ENCODE data around the gene RCAN1.

Gene RCAN1

DNA sequence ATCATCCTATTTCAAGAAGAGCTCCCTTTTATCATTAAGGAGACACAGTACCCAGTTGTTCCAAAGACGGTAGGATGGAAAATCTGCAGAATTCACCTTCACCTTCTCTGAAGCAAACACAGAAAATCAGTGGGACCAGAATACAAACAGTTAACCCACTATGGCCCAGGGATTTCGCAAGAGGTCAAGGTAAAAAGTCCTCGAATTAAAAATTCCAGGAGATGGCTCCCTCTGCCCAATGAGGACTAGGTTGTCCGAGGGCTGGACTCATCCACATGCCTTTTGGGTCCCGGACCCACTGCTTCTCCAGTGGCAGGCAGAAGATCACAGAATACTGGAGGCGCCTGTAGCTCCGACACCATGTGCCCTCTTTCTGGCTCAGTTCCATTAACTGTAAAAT, 42.9 kb downstream of the RCAN1 start:
- no peak for TF ChIP-seq RAD21 (IDR thresholded peaks at IDR 0.05; ENCODE audit: low read depth)
- TF ChIP-seq, protein P1, sequence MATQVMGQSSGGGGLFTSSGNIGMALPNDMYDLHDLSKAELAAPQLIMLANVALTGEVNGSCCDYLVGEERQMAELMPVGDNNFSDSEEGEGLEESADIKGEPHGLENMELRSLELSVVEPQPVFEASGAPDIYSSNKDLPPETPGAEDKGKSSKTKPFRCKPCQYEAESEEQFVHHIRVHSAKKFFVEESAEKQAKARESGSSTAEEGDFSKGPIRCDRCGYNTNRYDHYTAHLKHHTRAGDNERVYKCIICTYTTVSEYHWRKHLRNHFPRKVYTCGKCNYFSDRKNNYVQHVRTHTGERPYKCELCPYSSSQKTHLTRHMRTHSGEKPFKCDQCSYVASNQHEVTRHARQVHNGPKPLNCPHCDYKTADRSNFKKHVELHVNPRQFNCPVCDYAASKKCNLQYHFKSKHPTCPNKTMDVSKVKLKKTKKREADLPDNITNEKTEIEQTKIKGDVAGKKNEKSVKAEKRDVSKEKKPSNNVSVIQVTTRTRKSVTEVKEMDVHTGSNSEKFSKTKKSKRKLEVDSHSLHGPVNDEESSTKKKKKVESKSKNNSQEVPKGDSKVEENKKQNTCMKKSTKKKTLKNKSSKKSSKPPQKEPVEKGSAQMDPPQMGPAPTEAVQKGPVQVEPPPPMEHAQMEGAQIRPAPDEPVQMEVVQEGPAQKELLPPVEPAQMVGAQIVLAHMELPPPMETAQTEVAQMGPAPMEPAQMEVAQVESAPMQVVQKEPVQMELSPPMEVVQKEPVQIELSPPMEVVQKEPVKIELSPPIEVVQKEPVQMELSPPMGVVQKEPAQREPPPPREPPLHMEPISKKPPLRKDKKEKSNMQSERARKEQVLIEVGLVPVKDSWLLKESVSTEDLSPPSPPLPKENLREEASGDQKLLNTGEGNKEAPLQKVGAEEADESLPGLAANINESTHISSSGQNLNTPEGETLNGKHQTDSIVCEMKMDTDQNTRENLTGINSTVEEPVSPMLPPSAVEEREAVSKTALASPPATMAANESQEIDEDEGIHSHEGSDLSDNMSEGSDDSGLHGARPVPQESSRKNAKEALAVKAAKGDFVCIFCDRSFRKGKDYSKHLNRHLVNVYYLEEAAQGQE (IDR thresholded peaks at IDR 0.05; ENCODE audit: low read depth), result no peak
- TF ChIP-seq EP300 (IDR thresholded peaks at IDR 0.05; ENCODE audit: borderline replicate concordance), result no peak
- peak; percentile 57; the same call in 1 of the 2 replicates for TF ChIP-seq CEBPB (IDR thresholded peaks at IDR 0.05)

DNA sequence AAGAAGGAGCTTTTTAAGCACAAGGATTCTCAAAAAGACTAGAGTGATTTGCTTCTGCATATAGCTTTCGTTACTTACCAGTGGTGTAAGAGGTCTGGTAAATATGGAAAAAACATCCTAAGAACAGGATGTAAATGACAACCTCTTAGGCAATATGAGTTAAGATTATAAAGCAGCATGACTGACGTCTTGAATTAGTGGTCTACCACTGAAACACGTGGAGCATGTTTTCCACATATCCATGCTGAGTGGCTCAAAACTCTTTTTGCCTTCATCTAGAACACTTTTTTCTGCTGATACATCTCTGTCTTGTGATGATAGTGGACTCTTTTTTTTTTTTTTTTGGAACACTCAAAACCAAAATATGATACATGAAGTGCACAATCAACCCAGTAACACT, 44.6 kb downstream of the RCAN1 start:
- TF ChIP-seq NFIC (IDR thresholded peaks at IDR 0.05), result no peak
- no peak for TF ChIP-seq RAD21 (IDR thresholded peaks at IDR 0.05; ENCODE audit: low read depth)
- no peak for TF ChIP-seq EP300 (IDR thresholded peaks at IDR 0.05; ENCODE audit: borderline replicate concordance)

- TF ChIP-seq FOXM1 (IDR thresholded peaks at IDR 0.05; ENCODE audit: borderline replicate concordance, low read depth) (no peak), CEBPB (IDR thresholded peaks at IDR 0.05) (no peak), EGR1 (IDR thresholded peaks at IDR 0.05) (no peak), TAF1 (IDR thresholded peaks at IDR 0.05; ENCODE audit: low read depth) (no peak), YY1 (IDR thresholded peaks at IDR 0.05; ENCODE audit: low read depth) (no peak), NFIC (IDR thresholded peaks at IDR 0.05) (no peak), TCF12 (IDR thresholded peaks at IDR 0.05; ENCODE audit: low read depth) (no peak), USF1 (IDR thresholded peaks at IDR 0.05) (no peak), EP300 (IDR thresholded peaks at IDR 0.05; ENCODE audit: borderline replicate concordance) (no peak), RAD21 (IDR thresholded peaks at IDR 0.05; ENCODE audit: low read depth) (no peak), TEAD4 (IDR thresholded peaks at IDR 0.05) (no peak), CREB1 (IDR thresholded peaks at IDR 0.05; ENCODE audit: low read depth) (no peak)
- TF ChIP-seq, protein P1 (IDR thresholded peaks at IDR 0.05; ENCODE audit: low read depth), result no peak
- TF ChIP-seq, protein P2, sequence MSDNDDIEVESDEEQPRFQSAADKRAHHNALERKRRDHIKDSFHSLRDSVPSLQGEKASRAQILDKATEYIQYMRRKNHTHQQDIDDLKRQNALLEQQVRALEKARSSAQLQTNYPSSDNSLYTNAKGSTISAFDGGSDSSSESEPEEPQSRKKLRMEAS (IDR thresholded peaks at IDR 0.05), result no peak
These were observed 45.4 kb downstream of the RCAN1 start for GRCh38 chr21:34569381-34569979.

DNA sequence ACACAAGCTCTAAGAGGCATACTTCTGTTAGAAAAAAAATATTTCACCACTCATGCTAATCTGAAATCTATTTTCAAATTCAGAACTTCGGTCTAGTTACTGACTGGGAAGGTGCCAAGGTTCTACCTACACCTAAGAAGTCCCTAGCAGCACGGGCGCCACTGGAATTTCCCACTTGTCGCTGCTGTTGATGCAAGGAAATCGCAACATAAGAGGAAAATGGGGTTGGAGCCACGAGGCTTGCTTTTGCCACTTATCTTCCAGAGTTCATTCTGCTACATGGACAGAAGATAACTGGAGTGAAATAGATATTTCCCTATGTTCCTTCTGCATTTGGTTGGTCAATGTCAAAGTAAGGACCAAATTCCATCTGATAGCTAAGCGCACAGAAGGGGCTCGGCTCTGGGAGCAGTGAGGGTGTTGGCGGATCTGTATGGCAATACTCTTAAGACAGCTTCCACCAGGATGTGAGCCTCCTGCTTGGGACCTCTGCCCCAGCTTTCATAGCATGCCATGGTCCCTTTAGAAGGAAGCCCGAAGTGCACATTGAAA, 47.2 kb downstream of the RCAN1 start:
- no peak for TF ChIP-seq EGR1 (IDR thresholded peaks at IDR 0.05)
- TF ChIP-seq, protein P2 (IDR thresholded peaks at IDR 0.05), result no peak
- no peak for TF ChIP-seq CEBPB (IDR thresholded peaks at IDR 0.05)
- no peak for TF ChIP-seq TCF12 (IDR thresholded peaks at IDR 0.05; ENCODE audit: low read depth)
- TF ChIP-seq ZBTB7A (IDR thresholded peaks at IDR 0.05; ENCODE audit: low read depth), result no peak
- TF ChIP-seq, protein P1 (IDR thresholded peaks at IDR 0.05; ENCODE audit: low read depth), result no peak
- no peak for TF ChIP-seq YY1 (IDR thresholded peaks at IDR 0.05; ENCODE audit: low read depth)

GRCh38 chr21:34565238-34565637, 49.7 kb downstream of the RCAN1 start:
- no peak for TF ChIP-seq TEAD4 (IDR thresholded peaks at IDR 0.05)

DNA sequence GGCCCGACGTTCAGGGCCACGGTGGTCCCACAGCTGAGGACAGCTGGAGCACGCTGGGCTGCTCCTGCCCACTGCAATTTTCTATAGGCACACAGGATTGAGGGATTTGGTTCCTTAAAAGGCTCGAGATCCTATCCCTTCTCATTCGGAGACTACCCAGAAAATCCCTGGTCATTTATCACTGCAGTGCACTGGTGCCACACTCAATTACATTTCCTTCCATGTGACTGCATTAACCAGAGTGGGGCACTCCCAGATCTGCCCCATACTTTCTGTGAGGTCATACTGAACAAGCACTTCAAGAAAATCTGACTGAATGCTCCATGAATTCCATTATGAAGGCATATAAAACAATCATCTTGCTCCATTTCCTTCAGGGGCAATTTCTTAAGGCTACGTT, 53.1 kb downstream of the RCAN1 start:
- no peak for TF ChIP-seq NFIC (IDR thresholded peaks at IDR 0.05)
- no peak for TF ChIP-seq CREB1 (IDR thresholded peaks at IDR 0.05; ENCODE audit: low read depth)
- no peak for TF ChIP-seq EP300 (IDR thresholded peaks at IDR 0.05; ENCODE audit: borderline replicate concordance)
- TF ChIP-seq TAF1 (IDR thresholded peaks at IDR 0.05; ENCODE audit: low read depth), result no peak
- TF ChIP-seq FOXM1 (IDR thresholded peaks at IDR 0.05; ENCODE audit: borderline replicate concordance, low read depth), result no peak
- no peak for TF ChIP-seq CEBPB (IDR thresholded peaks at IDR 0.05)
- no peak for TF ChIP-seq ZBTB7A (IDR thresholded peaks at IDR 0.05; ENCODE audit: low read depth)
- no peak for TF ChIP-seq YY1 (IDR thresholded peaks at IDR 0.05; ENCODE audit: low read depth)
- no peak for TF ChIP-seq TCF12 (IDR thresholded peaks at IDR 0.05; ENCODE audit: low read depth)
- TF ChIP-seq, protein P2 (IDR thresholded peaks at IDR 0.05), result no peak
- TF ChIP-seq TEAD4 (IDR thresholded peaks at IDR 0.05), result no peak
- TF ChIP-seq EGR1 (IDR thresholded peaks at IDR 0.05), result no peak
- no peak for TF ChIP-seq USF1 (IDR thresholded peaks at IDR 0.05)
- no peak for TF ChIP-seq RAD21 (IDR thresholded peaks at IDR 0.05; ENCODE audit: low read depth)
- TF ChIP-seq, protein P1 (IDR thresholded peaks at IDR 0.05; ENCODE audit: low read depth), result no peak

Data from Ishikawa (cell line).